ENCODE data around the gene CBFB.

GRCh38 chr16:66984892-66985311 is 44.0 kb upstream of the CBFB start:
- TF ChIP-seq CTCF (conservative IDR thresholded peaks at IDR 0.05; ENCODE audit: low read depth, low read length) = no peak
- no peak for TF ChIP-seq POLR2A (IDR thresholded peaks at IDR 0.05; ENCODE audit: low read depth, low read length)
- TF ChIP-seq CEBPB (IDR thresholded peaks at IDR 0.05; ENCODE audit: low read depth, low read length) = no peak

All from IMR-90 (cell line).